ENCODE data around the gene TANGO6. TPM values are rescaled to one million over a fixed set of nuclear protein-coding genes. Genes with fewer than 3 reads are reported as not detected.
"Not testable (repeated sequence)": the region's sequence is repeated elsewhere in the genome, so short reads cannot be mapped to it uniquely, and the experiment has no call there.

The TANGO6 gene
- polyA plus RNA-seq, 2 of the 4 experiments (the other 2 are of a cell fraction) = 8.1 to 19.5 TPM

DNA sequence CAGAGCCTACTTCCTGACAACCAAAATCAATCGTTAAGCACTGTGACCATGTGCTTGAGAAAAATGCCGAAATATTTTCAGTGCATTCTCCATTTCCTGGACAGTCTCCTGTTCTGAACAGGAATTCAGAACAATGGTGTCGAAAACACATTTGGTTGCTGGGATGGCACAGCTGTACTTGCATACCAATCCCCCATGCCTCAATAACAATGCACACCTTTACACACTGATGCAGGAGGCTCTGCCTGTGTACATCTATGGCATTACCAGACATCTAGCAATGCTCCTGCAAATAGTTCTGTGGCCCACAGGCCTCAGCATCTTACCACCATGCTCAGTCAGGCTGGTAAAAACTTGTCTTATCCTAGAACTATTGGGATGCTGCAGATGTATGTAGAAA is 282.9 kb downstream of the TANGO6 start:
- DNase-seq (ENCODE audit: low read depth in 1 of 2, low spot score in 1 of 2) (no peak), FAIRE-seq (no peak), ATAC-seq (no peak)
- H3K9me3 ChIP-seq = no peaks in the 10 kb centered on the region
- ChIA-PET CTCF (interaction anchor here (1.0 to 24.8 kb wide), 6 partner anchors 9 to 281 kb away, joined by 3 to 503 read pairs (median 62); partner anchors contain the start of gene TANGO6), POLR2A (no interaction called here)
- 93% methylated on average over 3 of the region's 3 CpGs for WGBS (ENCODE audit: missing lambda C conversion rate)
- peaks cover 12% of the 10 kb centered on the region for H3K4me1 ChIP-seq
- H3K4me3 ChIP-seq = no peak overlapping the region
- TF ChIP-seq TFCP2L1 (CRISPR knock-in tag; IDR thresholded peaks at IDR 0.05) = no peak
- no peak for TF ChIP-seq ZFP36 (IDR thresholded peaks at IDR 0.05; ENCODE audit: borderline replicate concordance, partially characterized antibody)
- no peak for TF ChIP-seq ZC3H11A (IDR thresholded peaks at IDR 0.05)
- TF ChIP-seq, protein P1, sequence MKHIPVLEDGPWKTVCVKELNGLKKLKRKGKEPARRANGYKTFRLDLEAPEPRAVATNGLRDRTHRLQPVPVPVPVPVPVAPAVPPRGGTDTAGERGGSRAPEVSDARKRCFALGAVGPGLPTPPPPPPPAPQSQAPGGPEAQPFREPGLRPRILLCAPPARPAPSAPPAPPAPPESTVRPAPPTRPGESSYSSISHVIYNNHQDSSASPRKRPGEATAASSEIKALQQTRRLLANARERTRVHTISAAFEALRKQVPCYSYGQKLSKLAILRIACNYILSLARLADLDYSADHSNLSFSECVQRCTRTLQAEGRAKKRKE (CRISPR knock-in tag; IDR thresholded peaks at IDR 0.05; ENCODE audit: low read depth) = no peak
- TF ChIP-seq, protein P2, sequence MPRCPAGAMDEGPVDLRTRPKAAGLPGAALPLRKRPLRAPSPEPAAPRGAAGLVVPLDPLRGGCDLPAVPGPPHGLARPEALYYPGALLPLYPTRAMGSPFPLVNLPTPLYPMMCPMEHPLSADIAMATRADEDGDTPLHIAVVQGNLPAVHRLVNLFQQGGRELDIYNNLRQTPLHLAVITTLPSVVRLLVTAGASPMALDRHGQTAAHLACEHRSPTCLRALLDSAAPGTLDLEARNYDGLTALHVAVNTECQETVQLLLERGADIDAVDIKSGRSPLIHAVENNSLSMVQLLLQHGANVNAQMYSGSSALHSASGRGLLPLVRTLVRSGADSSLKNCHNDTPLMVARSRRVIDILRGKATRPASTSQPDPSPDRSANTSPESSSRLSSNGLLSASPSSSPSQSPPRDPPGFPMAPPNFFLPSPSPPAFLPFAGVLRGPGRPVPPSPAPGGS (IDR thresholded peaks at IDR 0.05) = no peak
- no peak for TF ChIP-seq SMC3 (IDR thresholded peaks at IDR 0.05)
- TF ChIP-seq RNF2 (IDR thresholded peaks at IDR 0.05; ENCODE audit: borderline replicate concordance, low read depth) = no peak
- TF ChIP-seq NFE2L2 (conservative IDR thresholded peaks at IDR 0.05; ENCODE audit: low read length) = no peak
- no peak for TF ChIP-seq HOXB13 (CRISPR knock-in tag; IDR thresholded peaks at IDR 0.05; ENCODE audit: low read depth)
- TF ChIP-seq, protein P3, sequence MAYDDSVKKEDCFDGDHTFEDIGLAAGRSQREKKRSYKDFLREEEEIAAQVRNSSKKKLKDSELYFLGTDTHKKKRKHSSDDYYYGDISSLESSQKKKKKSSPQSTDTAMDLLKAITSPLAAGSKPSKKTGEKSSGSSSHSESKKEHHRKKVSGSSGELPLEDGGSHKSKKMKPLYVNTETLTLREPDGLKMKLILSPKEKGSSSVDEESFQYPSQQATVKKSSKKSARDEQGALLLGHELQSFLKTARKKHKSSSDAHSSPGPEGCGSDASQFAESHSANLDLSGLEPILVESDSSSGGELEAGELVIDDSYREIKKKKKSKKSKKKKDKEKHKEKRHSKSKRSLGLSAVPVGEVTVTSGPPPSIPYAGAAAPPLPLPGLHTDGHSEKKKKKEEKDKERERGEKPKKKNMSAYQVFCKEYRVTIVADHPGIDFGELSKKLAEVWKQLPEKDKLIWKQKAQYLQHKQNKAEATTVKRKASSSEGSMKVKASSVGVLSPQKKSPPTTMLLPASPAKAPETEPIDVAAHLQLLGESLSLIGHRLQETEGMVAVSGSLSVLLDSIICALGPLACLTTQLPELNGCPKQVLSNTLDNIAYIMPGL (CRISPR knock-in tag; IDR thresholded peaks at IDR 0.05; ENCODE audit: borderline replicate concordance) = no peak
- no peak for TF ChIP-seq CBX2 (IDR thresholded peaks at IDR 0.05; ENCODE audit: borderline replicate concordance, low read depth)
- no peak for TF ChIP-seq CEBPB (IDR thresholded peaks at IDR 0.05)
- TF ChIP-seq, protein P4, sequence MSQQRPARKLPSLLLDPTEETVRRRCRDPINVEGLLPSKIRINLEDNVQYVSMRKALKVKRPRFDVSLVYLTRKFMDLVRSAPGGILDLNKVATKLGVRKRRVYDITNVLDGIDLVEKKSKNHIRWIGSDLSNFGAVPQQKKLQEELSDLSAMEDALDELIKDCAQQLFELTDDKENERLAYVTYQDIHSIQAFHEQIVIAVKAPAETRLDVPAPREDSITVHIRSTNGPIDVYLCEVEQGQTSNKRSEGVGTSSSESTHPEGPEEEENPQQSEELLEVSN (IDR thresholded peaks at IDR 0.05; ENCODE audit: borderline replicate concordance, low read depth) = no peak
- no peak for TF ChIP-seq RFX5 (IDR thresholded peaks at IDR 0.05)
- no peak for TF ChIP-seq NR3C1 (IDR thresholded peaks at IDR 0.05)
- TF ChIP-seq HOXA7 (CRISPR knock-in tag; IDR thresholded peaks at IDR 0.05) = no peak
- TF ChIP-seq ESRRA (IDR thresholded peaks at IDR 0.05; ENCODE audit: borderline replicate concordance, low read length) = no peak
- H3K27ac ChIP-seq = no peak overlapping the region
- H3K4me2 ChIP-seq = no peak overlapping the region

DNA sequence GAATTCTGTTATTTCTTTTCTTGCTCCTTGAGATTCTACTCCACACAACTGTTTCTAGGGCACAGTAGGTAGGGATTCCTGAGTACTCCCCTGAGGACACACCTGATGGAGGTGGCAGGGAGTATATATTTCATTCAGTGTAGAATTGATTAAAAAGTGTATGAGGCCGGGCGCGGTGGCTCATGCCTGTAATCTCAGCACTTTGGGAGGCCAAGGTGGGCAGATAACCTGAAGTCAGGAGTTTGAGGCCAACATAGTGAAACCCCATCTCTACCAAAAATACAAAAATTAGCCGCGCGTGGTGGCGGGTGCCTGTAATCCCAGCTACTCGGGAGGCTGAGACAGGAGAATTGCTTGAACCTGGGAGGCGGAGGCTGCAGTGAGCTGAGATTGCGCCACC is 283.5 kb downstream of the TANGO6 start:
- WGBS (ENCODE audit: missing lambda C conversion rate) = 94% methylated on average over 10 of the region's 10 CpGs
- H3K4me2 ChIP-seq; H3K27ac ChIP-seq; DNase-seq (ENCODE audit: low read depth in 1 of 2, low spot score in 1 of 2); FAIRE-seq; H3K9me3 ChIP-seq; H3K4me3 ChIP-seq; ATAC-seq; POLR2A ChIA-PET: not testable (repeated sequence)
- CTCF ChIA-PET = interaction anchor here (1.0 to 24.8 kb wide), 4 partner anchors 14 to 281 kb away, joined by 3 to 503 read pairs (median 105); partner anchors contain the start of gene TANGO6
- H3K4me1 ChIP-seq = peaks cover 12% of the 10 kb centered on the region

DNA sequence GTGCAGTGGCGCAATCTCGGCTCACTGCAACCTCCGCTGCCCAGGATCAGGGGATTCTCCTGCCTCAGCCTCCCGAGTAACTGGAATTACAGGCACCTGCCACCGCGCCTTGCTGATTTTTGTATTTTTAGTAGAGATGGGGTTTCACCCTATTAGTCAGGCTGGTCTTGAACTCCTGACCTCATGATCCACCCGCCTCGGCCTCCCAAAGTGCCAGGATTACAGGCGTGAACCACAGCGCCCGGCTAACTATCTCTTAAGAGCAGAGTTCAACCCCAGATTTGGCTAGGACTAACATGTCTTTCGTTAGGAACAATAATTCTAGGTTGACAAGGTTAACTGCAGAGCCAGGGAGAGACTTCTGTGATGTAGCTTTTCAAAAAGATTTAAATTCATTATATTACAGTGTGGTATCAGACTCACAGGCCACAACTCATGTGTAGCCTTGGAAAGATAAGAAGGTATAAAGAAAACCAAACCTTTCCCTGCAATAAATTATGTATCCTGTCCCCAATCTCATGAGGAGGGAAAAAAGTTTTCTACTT is 284.7 kb downstream of the TANGO6 start:
- WGBS (ENCODE audit: missing lambda C conversion rate) = 96% methylated on average over 12 of the region's 12 CpGs
- DNase-seq (ENCODE audit: low read depth in 1 of 2, low spot score in 1 of 2) (no peak), ATAC-seq (no peak), FAIRE-seq (no peak)
- Histone ChIP-seq H3K27ac (no peak overlapping the region), H3K4me3 (no peak overlapping the region), H3K4me1 (peaks cover 12% of the 10 kb centered on the region), H3K4me2 (no peak overlapping the region), H3K9me3 (no peaks in the 10 kb centered on the region)
- TF ChIP-seq ZNF302 (CRISPR knock-in tag; IDR thresholded peaks at IDR 0.05) (no peak), FOXS1 (CRISPR knock-in tag; IDR thresholded peaks at IDR 0.05) (no peak), MAZ (IDR thresholded peaks at IDR 0.05; ENCODE audit: borderline replicate concordance, low read depth, low read length) (no peak), JUNB (IDR thresholded peaks at IDR 0.05) (no peak), ZSCAN20 (CRISPR knock-in tag; IDR thresholded peaks at IDR 0.05) (no peak), POLR2AphosphoS2 (conservative IDR thresholded peaks at IDR 0.05; ENCODE audit: low read length) (no peak), EHMT2 (IDR thresholded peaks at IDR 0.05; ENCODE audit: low read depth) (no peak)
- ChIA-PET CTCF (interaction anchor here (0.5 to 24.8 kb wide), 6 partner anchors 9 to 599 kb away, joined by 3 to 503 read pairs (median 8); no protein-coding TSS in a partner anchor), POLR2A (interaction anchor here (0.7 kb wide), 1 partner anchor 13 kb away, joined by 4 read pairs; no protein-coding TSS in a partner anchor)
